C4-2B (cell line): ENCODE data around the gene AUH.

ENCODE experiments used
- CTCF ChIP-seq: fragments of 450-650 bp; conservative IDR thresholded peaks from 2 replicates; pipeline ENCODE4 v1.5.1; 2017; ENCODE audit warnings: mild to moderate bottlenecking
- ZFX ChIP-seq: fragments of 450-650 bp; IDR thresholded peaks from 2 replicates; pipeline ENCODE4 v1.6.1; 2017

GRCh38 chr9:91321691-91322090 is 40.0 kb downstream of the AUH start:
- TF ChIP-seq CTCF (no peak), ZFX (no peak)
